Neural progenitor cell (in vitro differentiated cells): Measurements from ENCODE around the gene MRGPRX2. TPM values are rescaled to one million over a fixed set of nuclear protein-coding genes. Genes with fewer than 3 reads are reported as not detected.

ENCODE experiments used
- DNase-seq: peaks from one replicate; pipeline ENCODE4 v3.0.0-alpha.2; 2016; ENCODE audit warnings: low spot score
- H2AFZ ChIP-seq: fragments of 200-600 bp; sonication (generic); replicated peaks from 2 replicates; pipeline ENCODE4 v1.6.1; 2016; ENCODE audit warnings: antibody characterized with exemption
- H3F3A ChIP-seq: fragments of 200-600 bp; sonication (generic); 2 replicates; pipeline ENCODE4 v1.6.1; 2016; ENCODE audit warnings: antibody characterized with exemption, low read depth
- H3K27ac ChIP-seq: fragments of 200-600 bp; sonication (generic); 2 replicates; pipeline ENCODE4 v1.5.1; 2016; ENCODE audit warnings: mild to moderate bottlenecking
- H3K27me3 ChIP-seq: fragments of 200-600 bp; sonication (generic); 2 replicates; pipeline ENCODE4 v1.6.1; 2016; ENCODE audit warnings: mild to moderate bottlenecking, moderate library complexity
- H3K36me3 ChIP-seq: fragments of 200-600 bp; sonication (generic); 2 replicates; pipeline ENCODE4 v1.5.1; 2016
- H3K4me1 ChIP-seq: fragments of 200-600 bp; sonication (generic); 2 replicates; pipeline ENCODE4 v1.6.1; 2016; ENCODE audit warnings: mixed run types
- H3K4me2 ChIP-seq: fragments of 200-600 bp; sonication (generic); 2 replicates; pipeline ENCODE4 v1.6.1; 2016
- H3K4me3 ChIP-seq: fragments of 200-600 bp; sonication (generic); 2 replicates; pipeline ENCODE4 v1.5.1; 2016
- H3K79me2 ChIP-seq: fragments of 200-600 bp; sonication (generic); 2 replicates; pipeline ENCODE4 v1.6.1; 2016; ENCODE audit warnings: low read depth
- H3K9ac ChIP-seq: fragments of 200-600 bp; sonication (generic); 2 replicates; pipeline ENCODE4 v1.6.1; 2016
- H3K9me3 ChIP-seq: fragments of 200-600 bp; sonication (generic); 2 replicates; pipeline ENCODE4 v1.5.1; 2016; ENCODE audit warnings: low read depth
- H4K20me1 ChIP-seq: fragments of 200-600 bp; sonication (generic); 2 replicates; pipeline ENCODE4 v1.6.1; 2016; ENCODE audit warnings: low read depth
- H3K27ac Mint-ChIP-seq: 3 replicates; pipeline ENCODE4 v1.8.0; 2021; ENCODE audit warnings: mixed read lengths
- H3K27me3 Mint-ChIP-seq: 2 replicates; pipeline ENCODE4 v1.8.0; 2022; ENCODE audit warnings: low read depth, mild to moderate bottlenecking, inconsistent platforms, moderate library complexity, mixed read lengths; ENCODE audit not compliant: insufficient read depth
- H3K36me3 Mint-ChIP-seq: 3 replicates; pipeline ENCODE4 v1.8.0; 2021; ENCODE audit warnings: mixed read lengths
- H3K4me1 Mint-ChIP-seq: 3 replicates; pipeline ENCODE4 v1.8.0; 2021; ENCODE audit warnings: mixed read lengths
- H3K4me3 Mint-ChIP-seq: 3 replicates; pipeline ENCODE4 v1.8.0; 2021; ENCODE audit warnings: mild to moderate bottlenecking, moderate library complexity, mixed read lengths
- H3K9me3 Mint-ChIP-seq: 3 replicates; pipeline ENCODE4 v1.8.0; 2020; ENCODE audit warnings: mixed read lengths
- CTCF ChIP-seq: fragments of 200-600 bp; sonication (generic); IDR thresholded peaks from 2 replicates; pipeline ENCODE4 v1.5.1; 2017; ENCODE audit warnings: antibody characterized with exemption, mild to moderate bottlenecking
- EZH2 ChIP-seq: fragments of 200-600 bp; sonication (generic); IDR thresholded peaks from 2 replicates; pipeline ENCODE4 v1.6.1; 2017; ENCODE audit warnings: antibody characterized with exemption, mild to moderate bottlenecking, moderate library complexity
- EZH2phosphoT487 ChIP-seq: fragments of 200-600 bp; sonication (generic); IDR thresholded peaks from 2 replicates; pipeline ENCODE4 v1.6.1; 2017; ENCODE audit warnings: antibody characterized with exemption
- total RNA-seq: library from RNA; depleted of rRNA; stranded (reverse); fragments of >200 nt; gene quantifications from 2 replicates; pipeline ENCODE4 v1.2.3, GENCODE V29; 2015; ENCODE audit warnings: low replicate concordance

The MRGPRX2 gene
- total RNA-seq, 1 donor from 2014 or later: not detected

DNA sequence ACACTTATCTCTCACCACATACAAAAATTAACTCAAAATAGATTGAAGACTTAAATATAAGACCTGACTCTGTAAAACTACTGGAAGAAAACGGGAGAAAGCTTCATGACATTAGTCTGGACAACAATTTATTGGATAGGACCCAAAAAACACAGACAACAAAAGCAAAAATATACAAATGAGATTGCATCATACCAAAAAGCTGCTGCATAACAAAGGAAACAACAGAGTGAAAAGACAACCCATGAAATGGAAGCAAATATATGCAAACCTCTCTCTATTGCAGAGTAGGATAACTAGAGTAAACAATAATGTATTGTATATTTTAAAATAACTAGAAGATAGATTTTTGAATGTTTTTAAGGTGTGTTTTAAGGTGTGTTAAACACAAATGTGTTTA is 11.2 kb downstream of the MRGPRX2 start:
- no peak for DNase-seq
- Histone ChIP-seq H2AFZ (no peak overlapping the region), H3K27me3 (no peaks in the 10 kb centered on the region), H3K4me3 (no peak overlapping the region), H3K4me1 (no peaks in the 10 kb centered on the region), H3K79me2 (no peaks in the 10 kb centered on the region), H3K9me3 (no peaks in the 10 kb centered on the region), H3F3A (no peaks in the 10 kb centered on the region), H4K20me1 (no peaks in the 10 kb centered on the region), H3K9ac (no peak overlapping the region), H3K27ac (no peak overlapping the region), H3K36me3 (no peaks in the 10 kb centered on the region), H3K4me2 (no peak overlapping the region)
- Mint-ChIP-seq H3K4me1 (no peaks in the 10 kb centered on the region), H3K4me3 (no peak overlapping the region), H3K27ac (no peak overlapping the region), H3K27me3 (no peaks in the 10 kb centered on the region), H3K9me3 (peaks cover 2% of the 10 kb centered on the region), H3K36me3 (no peaks in the 10 kb centered on the region)
- TF ChIP-seq CTCF: no peak

GRCh38 chr11:19040051-19040450 is 20.5 kb downstream of the MRGPRX2 start:
- Histone ChIP-seq H3K4me3 (no peak overlapping the region), H2AFZ (no peak overlapping the region), H3K4me2 (no peak overlapping the region), H3K27me3 (no peaks in the 10 kb centered on the region), H3F3A (no peaks in the 10 kb centered on the region), H3K4me1 (no peaks in the 10 kb centered on the region), H3K9ac (no peak overlapping the region), H3K27ac (no peak overlapping the region), H3K9me3 (no peaks in the 10 kb centered on the region), H3K36me3 (no peaks in the 10 kb centered on the region), H3K79me2 (no peaks in the 10 kb centered on the region), H4K20me1 (no peaks in the 10 kb centered on the region)
- no peak overlapping the region for H3K4me3 Mint-ChIP-seq
- H3K4me1 Mint-ChIP-seq: no peaks in the 10 kb centered on the region
- peaks cover 4% of the 10 kb centered on the region for H3K27me3 Mint-ChIP-seq
- peaks cover 5% of the 10 kb centered on the region for H3K9me3 Mint-ChIP-seq
- H3K36me3 Mint-ChIP-seq: no peaks in the 10 kb centered on the region
- TF ChIP-seq EZH2 (no peak), EZH2phosphoT487 (no peak), CTCF (no peak)
- no peak overlapping the region for H3K27ac Mint-ChIP-seq
- no peak for DNase-seq

DNA sequence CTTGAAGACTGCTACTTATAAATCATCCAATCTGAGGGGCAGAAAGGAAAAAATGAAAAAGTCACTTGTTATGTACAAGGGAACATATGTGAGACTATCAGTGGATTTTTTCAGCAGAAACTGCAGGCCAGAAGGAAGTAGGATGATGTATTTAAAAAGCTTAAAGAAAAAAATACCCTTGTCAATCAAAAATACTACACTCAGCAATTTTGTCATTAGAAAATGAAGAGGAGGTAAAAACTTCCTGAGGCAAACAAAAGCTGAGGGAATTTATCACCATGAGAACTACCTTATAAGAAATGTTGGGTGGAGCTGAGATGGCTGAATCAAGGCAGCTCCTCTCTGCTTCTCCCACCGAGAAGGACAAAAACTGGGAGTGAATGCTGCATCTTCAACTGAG is 21.1 kb downstream of the MRGPRX2 start:
- Histone ChIP-seq H3K9ac (no peak overlapping the region), H3F3A (no peaks in the 10 kb centered on the region), H3K4me3 (no peak overlapping the region), H3K4me1 (no peaks in the 10 kb centered on the region), H3K27me3 (no peaks in the 10 kb centered on the region), H3K9me3 (no peaks in the 10 kb centered on the region), H4K20me1 (no peaks in the 10 kb centered on the region), H3K4me2 (no peak overlapping the region), H3K79me2 (no peaks in the 10 kb centered on the region), H3K27ac (no peak overlapping the region), H3K36me3 (no peaks in the 10 kb centered on the region), H2AFZ (no peak overlapping the region)
- no peak for DNase-seq
- peaks cover 4% of the 10 kb centered on the region for H3K27me3 Mint-ChIP-seq
- H3K4me1 Mint-ChIP-seq: no peaks in the 10 kb centered on the region
- TF ChIP-seq CTCF: no peak
- TF ChIP-seq EZH2: no peak
- no peak for TF ChIP-seq EZH2phosphoT487
- peaks cover 5% of the 10 kb centered on the region for H3K9me3 Mint-ChIP-seq
- no peak overlapping the region for H3K4me3 Mint-ChIP-seq
- H3K36me3 Mint-ChIP-seq: no peaks in the 10 kb centered on the region
- no peak overlapping the region for H3K27ac Mint-ChIP-seq

DNA sequence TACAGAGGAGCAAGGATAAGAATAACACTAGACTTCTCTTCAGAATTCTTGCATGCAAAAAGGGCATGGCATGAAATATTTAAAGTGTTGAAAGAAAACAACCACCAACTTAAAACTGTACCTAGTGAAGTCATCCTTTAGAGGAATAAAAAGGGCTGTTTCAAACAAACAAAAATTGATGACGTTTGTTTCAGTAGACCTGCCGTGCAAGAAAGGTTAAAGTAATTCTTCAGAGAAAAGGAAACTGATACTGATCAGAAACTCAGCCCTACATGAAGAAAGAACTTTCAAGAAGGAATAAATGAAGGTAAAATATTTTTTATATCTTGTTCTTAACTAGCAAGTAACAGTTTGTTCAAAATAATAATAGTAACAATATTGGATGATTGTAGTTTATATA is 27.5 kb downstream of the MRGPRX2 start:
- DNase-seq: no peak
- Mint-ChIP-seq H3K4me3 (no peak overlapping the region), H3K27me3 (peaks cover under 1% of the 10 kb centered on the region)

More for the DNA sequence above, 27.5 kb downstream of the MRGPRX2 start:
- no peaks in the 10 kb centered on the region for H3K27me3 ChIP-seq
- H3F3A ChIP-seq: no peaks in the 10 kb centered on the region
- no peaks in the 10 kb centered on the region for H3K79me2 ChIP-seq
- H3K36me3 Mint-ChIP-seq: no peaks in the 10 kb centered on the region
- no peaks in the 10 kb centered on the region for H4K20me1 ChIP-seq
- no peak overlapping the region for H2AFZ ChIP-seq
- no peaks in the 10 kb centered on the region for H3K9me3 Mint-ChIP-seq
- H3K4me3 ChIP-seq: no peak overlapping the region
- no peak overlapping the region for H3K9ac ChIP-seq
- no peaks in the 10 kb centered on the region for H3K4me1 Mint-ChIP-seq
- no peak overlapping the region for H3K27ac ChIP-seq
- H3K27ac Mint-ChIP-seq: no peak overlapping the region
- no peaks in the 10 kb centered on the region for H3K4me1 ChIP-seq
- no peak for TF ChIP-seq EZH2phosphoT487
- no peak for TF ChIP-seq EZH2
- TF ChIP-seq CTCF: no peak
- H3K9me3 ChIP-seq: no peaks in the 10 kb centered on the region
- no peak overlapping the region for H3K4me2 ChIP-seq
- H3K36me3 ChIP-seq: no peaks in the 10 kb centered on the region
